ENCODE data around the gene CTPS1. TPM values are rescaled to one million over a fixed set of nuclear protein-coding genes. Genes with fewer than 3 reads are reported as not detected.

The CTPS1 gene
- total RNA-seq, 1 donor from 2014 or later, result 31.2 TPM

GRCh38 chr1:41003640-41004220 is 24.2 kb downstream of the CTPS1 start:
- H3K4me1 ChIP-seq, result peaks cover 10% of the 10 kb centered on the region
- intact Hi-C loops (cut with DNase I), result no loop called here
- peak in 1 of 2 donors; percentile 96 for DNase-seq (ENCODE audit: extremely low spot score in 2 of 2)

GRCh38 chr1:41005876-41006275 is 26.4 kb downstream of the CTPS1 start:
- DNase-seq (ENCODE audit: extremely low spot score in 2 of 2), result no peak
- intact Hi-C loops (cut with DNase I), result no loop called here
- Histone ChIP-seq H3K36me3 (peaks cover 4 to 55% of the 10 kb centered on the region in 2 donors), H3K4me1 (peaks cover 10% of the 10 kb centered on the region), H3K27me3 (no peaks in the 10 kb centered on the region), H3K9me3 (no peaks in the 10 kb centered on the region), H3K4me3 (no peak overlapping the region), H3K27ac (no peak overlapping the region)
- TF ChIP-seq, protein P1, sequence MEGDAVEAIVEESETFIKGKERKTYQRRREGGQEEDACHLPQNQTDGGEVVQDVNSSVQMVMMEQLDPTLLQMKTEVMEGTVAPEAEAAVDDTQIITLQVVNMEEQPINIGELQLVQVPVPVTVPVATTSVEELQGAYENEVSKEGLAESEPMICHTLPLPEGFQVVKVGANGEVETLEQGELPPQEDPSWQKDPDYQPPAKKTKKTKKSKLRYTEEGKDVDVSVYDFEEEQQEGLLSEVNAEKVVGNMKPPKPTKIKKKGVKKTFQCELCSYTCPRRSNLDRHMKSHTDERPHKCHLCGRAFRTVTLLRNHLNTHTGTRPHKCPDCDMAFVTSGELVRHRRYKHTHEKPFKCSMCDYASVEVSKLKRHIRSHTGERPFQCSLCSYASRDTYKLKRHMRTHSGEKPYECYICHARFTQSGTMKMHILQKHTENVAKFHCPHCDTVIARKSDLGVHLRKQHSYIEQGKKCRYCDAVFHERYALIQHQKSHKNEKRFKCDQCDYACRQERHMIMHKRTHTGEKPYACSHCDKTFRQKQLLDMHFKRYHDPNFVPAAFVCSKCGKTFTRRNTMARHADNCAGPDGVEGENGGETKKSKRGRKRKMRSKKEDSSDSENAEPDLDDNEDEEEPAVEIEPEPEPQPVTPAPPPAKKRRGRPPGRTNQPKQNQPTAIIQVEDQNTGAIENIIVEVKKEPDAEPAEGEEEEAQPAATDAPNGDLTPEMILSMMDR (IDR thresholded peaks at IDR 0.05), result no peak
- TF ChIP-seq POLR2AphosphoS5 (IDR thresholded peaks at IDR 0.05; ENCODE audit: insufficient read depth in 1 of 2, low read depth in 1 of 2), result no peak
- no peak for TF ChIP-seq POLR2A (IDR thresholded peaks at IDR 0.05)

More at GRCh38 chr1:41003640-41004220, 24.2 kb downstream of the CTPS1 start:
- Histone ChIP-seq H3K4me3 (no peak overlapping the region), H3K27me3 (no peaks in the 10 kb centered on the region), H3K27ac (no peak overlapping the region), H3K36me3 (peaks cover 0 to 45% of the 10 kb centered on the region in 2 donors), H3K9me3 (no peaks in the 10 kb centered on the region)
- no peak for TF ChIP-seq POLR2A (IDR thresholded peaks at IDR 0.05)
- TF ChIP-seq, protein P1 (IDR thresholded peaks at IDR 0.05), result peak in 2 of 3 experiments; percentile 50 to 63
- peak; percentile 72 to 86 for TF ChIP-seq POLR2AphosphoS5 (IDR thresholded peaks at IDR 0.05; ENCODE audit: insufficient read depth in 1 of 2, low read depth in 1 of 2)

- no peaks in the 10 kb centered on the region for H3K27me3 ChIP-seq
- intact Hi-C loops (cut with DNase I), result no loop called here
- TF ChIP-seq POLR2A (IDR thresholded peaks at IDR 0.05) (no peak), POLR2AphosphoS5 (IDR thresholded peaks at IDR 0.05; ENCODE audit: insufficient read depth in 1 of 2, low read depth in 1 of 2) (peak in 1 of 2 donors; percentile 55)
- H3K4me1 ChIP-seq, result peaks cover 10% of the 10 kb centered on the region
- H3K9me3 ChIP-seq, result no peaks in the 10 kb centered on the region
- no peak overlapping the region for H3K4me3 ChIP-seq
- peaks cover 4 to 61% of the 10 kb centered on the region in 2 donors for H3K36me3 ChIP-seq
- DNase-seq (ENCODE audit: extremely low spot score in 2 of 2), result no peak
- no peak overlapping the region for H3K27ac ChIP-seq
Measured at GRCh38 chr1:41006942-41007865, 27.7 kb downstream of the CTPS1 start.

- H3K36me3 ChIP-seq, result peaks cover 4 to 62% of the 10 kb centered on the region in 2 donors
- no peaks in the 10 kb centered on the region for H3K27me3 ChIP-seq
- intact Hi-C loops (cut with DNase I), result no loop called here
- H3K9me3 ChIP-seq, result no peaks in the 10 kb centered on the region
- no peaks in the 10 kb centered on the region for H3K4me1 ChIP-seq
- H3K27ac ChIP-seq, result no peak overlapping the region
- DNase-seq (ENCODE audit: extremely low spot score in 2 of 2), result no peak
- no peak overlapping the region for H3K4me3 ChIP-seq
- TF ChIP-seq, protein P1 (IDR thresholded peaks at IDR 0.05), result no peak
- no peak for TF ChIP-seq POLR2AphosphoS5 (IDR thresholded peaks at IDR 0.05; ENCODE audit: insufficient read depth in 1 of 2, low read depth in 1 of 2)
- no peak for TF ChIP-seq POLR2A (IDR thresholded peaks at IDR 0.05)
Measured at GRCh38 chr1:41009466-41009865, 30.0 kb downstream of the CTPS1 start.

DNA sequence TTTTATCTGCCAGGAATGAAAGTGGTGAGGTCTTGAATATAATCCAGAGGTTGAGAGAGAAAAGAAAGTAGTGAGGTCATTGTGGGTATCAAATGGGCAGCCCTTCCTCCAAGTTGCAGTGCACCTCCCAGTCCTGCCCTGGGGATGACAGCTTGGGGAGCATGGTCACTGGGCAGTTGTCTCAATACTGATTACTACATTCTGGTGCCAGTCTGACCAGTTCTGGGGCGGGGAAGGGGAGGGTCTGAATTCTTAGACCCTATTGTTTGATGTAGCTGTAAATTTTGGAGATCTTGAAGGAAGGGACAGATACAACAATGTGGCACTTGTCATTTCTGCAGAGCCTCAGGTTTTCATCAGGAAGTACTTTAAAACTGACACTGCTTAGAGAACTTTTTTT is 30.8 kb downstream of the CTPS1 start:
- intact Hi-C loops (cut with DNase I), result no loop called here
- Histone ChIP-seq H3K9me3 (no peaks in the 10 kb centered on the region), H3K27ac (no peak overlapping the region), H3K4me1 (no peaks in the 10 kb centered on the region), H3K27me3 (no peaks in the 10 kb centered on the region), H3K36me3 (peaks cover 4 to 62% of the 10 kb centered on the region in 2 donors), H3K4me3 (no peak overlapping the region)
- DNase-seq (ENCODE audit: extremely low spot score in 2 of 2), result no peak
- TF ChIP-seq POLR2A (IDR thresholded peaks at IDR 0.05), result no peak
- TF ChIP-seq, protein P1 (IDR thresholded peaks at IDR 0.05), result no peak
- no peak for TF ChIP-seq POLR2AphosphoS5 (IDR thresholded peaks at IDR 0.05; ENCODE audit: insufficient read depth in 1 of 2, low read depth in 1 of 2)
